Activated CD4-positive, alpha-beta T cell treated with anti-CD3 and anti-CD28 coated beads, Interleukin-2, Interleukin-6, amounts not matched to agents 100 ng/mL and 50 ng/mL, durations not matched to agents 16 hours and 8 hours (primary cell): Measurements from ENCODE around the gene TNFRSF14.

ENCODE experiments used
- DNase-seq: peaks from one replicate; pipeline ENCODE4 v3.0.0-alpha.2; 2020

The TNFRSF14 gene

GRCh38 chr1:2604844-2605508 lies 48.8 kb downstream of the TNFRSF14 start:
- no peak for DNase-seq

- no peak for DNase-seq
These were observed 49.6 kb downstream of the TNFRSF14 start for GRCh38 chr1:2605509-2606395.

GRCh38 chr1:2606396-2606880 lies 50.3 kb downstream of the TNFRSF14 start:
- no peak for DNase-seq

- DNase-seq: no peak
These were observed 50.9 kb downstream of the TNFRSF14 start for GRCh38 chr1:2606881-2607621.

- no peak for DNase-seq
These were observed 51.5 kb downstream of the TNFRSF14 start for GRCh38 chr1:2607641-2608091.

GRCh38 chr1:2609319-2610035 lies 53.3 kb downstream of the TNFRSF14 start:
- no peak for DNase-seq

GRCh38 chr1:2610036-2610959 lies 54.1 kb downstream of the TNFRSF14 start:
- DNase-seq: no peak

GRCh38 chr1:2611031-2611501 lies 54.9 kb downstream of the TNFRSF14 start:
- peak; percentile 10 for DNase-seq

- DNase-seq: no peak
These were observed 55.7 kb downstream of the TNFRSF14 start for GRCh38 chr1:2611621-2612437.

GRCh38 chr1:2612591-2613365 lies 56.6 kb downstream of the TNFRSF14 start:
- no peak for DNase-seq
